Natural killer cell (primary cell): ENCODE measurements around the gene RNF14. TPM values are rescaled to one million over a fixed set of nuclear protein-coding genes. Genes with fewer than 3 reads are reported as not detected.
"Not testable (repeated sequence)": the region's sequence is repeated elsewhere in the genome, so short reads cannot be mapped to it uniquely, and the experiment has no call there.

Experiments used
- ATAC-seq, 3 donors: fragments of 150-1000 bp in 2 of 3; fragments of 200-7000 bp in 1 of 3; cut with Tn5 transposase; 1 replicate in 1 of 3; 2 replicates in 2 of 3; pipeline ENCODE4 v1.10.0; 2021; ENCODE audit warnings: mild to moderate bottlenecking in 2 of 3, moderate library complexity in 2 of 3
- DNase-seq, 2 donors: peaks; one replicate each; pipeline versions ENCODE4 v3.0.0 to v3.0.0-alpha.2; 2013 to 2021; ENCODE audit warnings: mixed read lengths in 1 of 2
- H3K27ac ChIP-seq: one replicate; pipeline ENCODE4 v1.5.1; 2013; ENCODE audit warnings: mild to moderate bottlenecking, low read length
- H3K27me3 ChIP-seq: one replicate; pipeline ENCODE4 v1.6.1; 2013; ENCODE audit warnings: low read length; ENCODE audit not compliant: control insufficient read depth, insufficient read depth
- H3K36me3 ChIP-seq: one replicate; pipeline ENCODE4 v1.6.1; 2013; ENCODE audit warnings: low read length; ENCODE audit not compliant: control insufficient read depth, insufficient read depth
- H3K4me1 ChIP-seq: one replicate; pipeline ENCODE4 v1.6.1; 2013; ENCODE audit warnings: low read length; ENCODE audit not compliant: control insufficient read depth, insufficient read depth
- H3K4me3 ChIP-seq: one replicate; pipeline ENCODE4 v1.5.1; 2013; ENCODE audit warnings: low read length
- H3K9me3 ChIP-seq: one replicate; pipeline ENCODE4 v1.6.1; 2013; ENCODE audit warnings: low read length; ENCODE audit not compliant: control insufficient read depth, insufficient read depth
- H3K27ac Mint-ChIP-seq, 2 donors: one replicate each; pipeline ENCODE4 v1.8.0; 2022; ENCODE audit warnings: mild to moderate bottlenecking in 2 of 2, mixed read lengths in 2 of 2, moderate library complexity in 1 of 2
- H3K27me3 Mint-ChIP-seq, 2 donors: one replicate each; pipeline ENCODE4 v1.8.0; 2022; ENCODE audit warnings: low read depth in 2 of 2, mixed read lengths in 2 of 2
- H3K36me3 Mint-ChIP-seq: one replicate; pipeline ENCODE4 v1.8.0; 2022; ENCODE audit warnings: mixed read lengths
- H3K4me1 Mint-ChIP-seq, 2 donors: one replicate each; pipeline ENCODE4 v1.8.0; 2022; ENCODE audit warnings: mixed read lengths in 2 of 2
- H3K4me3 Mint-ChIP-seq: one replicate; pipeline ENCODE4 v1.8.0; 2022; ENCODE audit warnings: mild to moderate bottlenecking, moderate library complexity, mixed read lengths
- H3K9me3 Mint-ChIP-seq, 2 donors: one replicate each; pipeline ENCODE4 v1.8.0; 2022; ENCODE audit warnings: mixed read lengths in 2 of 2
- CTCF ChIP-seq: fragments of 200-600 bp; IDR thresholded peaks from one replicate; pipeline ENCODE4 v1.8.0; 2022; ENCODE audit warnings: antibody characterized with exemption
- WGBS: methylation state at CpG from one replicate; pipeline ENCODE4 v1.1.7; 2013; ENCODE audit warnings: missing lambda C conversion rate; ENCODE audit not compliant: insufficient coverage; 5-methylcytosine and 5-hydroxymethylcytosine counted together
- intact Hi-C: fragments of 100-400 bp; cut with micrococcal nuclease; formaldehyde crosslinking; loops from one replicate; pipeline ENCODE4 v1.14.2; 2022
- total RNA-seq, 4 donors: library from RNA; stranded (reverse); fragments of 120-200 nt in 1 of 4; gene quantifications; one replicate each; pipeline versions ENCODE4 v1.2.3 to v1.2.4, GENCODE V29; 2013 to 2022

The RNF14 gene
- total RNA-seq, 3 donors from 2014 or later (not counting 1 experiment from before 2014, with no cell fraction given) = 20.6 to 29.2 (median 21.3) TPM

GRCh38 chr5:142025637-142026036 lies 56.7 kb downstream of the RNF14 start:
- peaks cover 2% of the 10 kb centered on the region for H3K9me3 ChIP-seq
- no peak overlapping the region for H3K4me3 ChIP-seq
- no peaks in the 10 kb centered on the region for H3K36me3 Mint-ChIP-seq
- 88% methylated on average over 6 of the region's 8 CpGs for WGBS
- TF ChIP-seq CTCF = no peak
- peaks cover 5% of the 10 kb centered on the region for H3K27me3 ChIP-seq
- DNase-seq = no peak
- peaks cover 2 to 8% of the 10 kb centered on the region in 2 donors for H3K27me3 Mint-ChIP-seq
- no peak overlapping the region for H3K27ac ChIP-seq
- intact Hi-C loops = loop anchor here (1.0 kb wide), 1 partner anchor 10 kb away; no protein-coding TSS in a partner anchor
- H3K36me3 ChIP-seq = no peaks in the 10 kb centered on the region
- no peaks in the 10 kb centered on the region for H3K4me1 ChIP-seq
- H3K4me3 Mint-ChIP-seq = peak overlapping the region; percentile 91
- no peak for ATAC-seq
- H3K4me1 Mint-ChIP-seq = peaks cover 14 to 15% of the 10 kb centered on the region in 2 donors
- H3K27ac Mint-ChIP-seq = peak overlapping the region; percentile 93 to 94
- no peaks in the 10 kb centered on the region for H3K9me3 Mint-ChIP-seq

- Histone ChIP-seq H3K27ac (no peak overlapping the region), H3K4me3 (no peak overlapping the region), H3K27me3 (no peaks in the 10 kb centered on the region), H3K9me3 (no peaks in the 10 kb centered on the region), H3K4me1 (no peaks in the 10 kb centered on the region), H3K36me3 (no peaks in the 10 kb centered on the region)
- Mint-ChIP-seq H3K9me3 (no peaks in the 10 kb centered on the region), H3K4me3 (no peak overlapping the region), H3K27me3 (peaks cover 11 to 40% of the 10 kb centered on the region in 2 donors), H3K27ac (no peak overlapping the region), H3K36me3 (no peaks in the 10 kb centered on the region), H3K4me1 (no peaks in the 10 kb centered on the region)
- intact Hi-C loops = no loop called here
- ATAC-seq (no peak), DNase-seq (no peak)
- no peak for TF ChIP-seq CTCF
- 100% methylated on average over 2 of the region's 2 CpGs for WGBS
These were observed 63.2 kb downstream of the RNF14 start for GRCh38 chr5:142032150-142032549.

GRCh38 chr5:142032747-142033631 lies 64.1 kb downstream of the RNF14 start:
- Mint-ChIP-seq H3K27me3 (peaks cover 11 to 48% of the 10 kb centered on the region in 2 donors), H3K9me3 (no peaks in the 10 kb centered on the region), H3K4me3 (no peak overlapping the region), H3K36me3 (no peaks in the 10 kb centered on the region), H3K27ac (no peak overlapping the region), H3K4me1 (no peaks in the 10 kb centered on the region)
- Histone ChIP-seq H3K4me1 (no peaks in the 10 kb centered on the region), H3K27me3 (no peaks in the 10 kb centered on the region), H3K9me3 (no peaks in the 10 kb centered on the region), H3K36me3 (no peaks in the 10 kb centered on the region), H3K27ac (no peak overlapping the region), H3K4me3 (no peak overlapping the region)
- intact Hi-C loops = no loop called here
- no peak for TF ChIP-seq CTCF
- WGBS = 86% methylated on average over 19 of the region's 19 CpGs
- DNase-seq (no peak), ATAC-seq (no peak)

- H3K36me3 ChIP-seq, H3K4me3 ChIP-seq, H3K4me1 Mint-ChIP-seq, H3K27me3 ChIP-seq, H3K9me3 Mint-ChIP-seq, DNase-seq, H3K4me1 ChIP-seq, intact Hi-C loops, H3K9me3 ChIP-seq, H3K27ac ChIP-seq, H3K36me3 Mint-ChIP-seq, ATAC-seq, H3K4me3 Mint-ChIP-seq, H3K27ac Mint-ChIP-seq: not testable (repeated sequence)
- WGBS = 90% methylated on average over 15 of the region's 15 CpGs
- peaks cover 15 to 48% of the 10 kb centered on the region in 2 donors for H3K27me3 Mint-ChIP-seq
These were observed 65.0 kb downstream of the RNF14 start for GRCh38 chr5:142033632-142034567.
